Subcutaneous adipose tissue (tissue), 4 donors: ENCODE measurements around the gene SHISA7. TPM values are rescaled to one million over a fixed set of nuclear protein-coding genes. Genes with fewer than 3 reads are reported as not detected.

Experiments
- CTCF ChIP-seq: fragments of 450-650 bp; IDR thresholded peaks from one replicate; pipeline ENCODE4 v1.5.1; 2016; ENCODE audit warnings: low read depth, mild to moderate bottlenecking, control low read depth, antibody characterized with exemption, moderate library complexity
- total RNA-seq, 4 donors: library from RNA; depleted of rRNA; stranded (reverse); fragments of >200 nt; gene quantifications; one replicate each; pipeline ENCODE4 v1.1.0, GENCODE V29; 2016

SHISA7 gene
- total RNA-seq, 4 donors from 2014 or later = 0.16 TPM; not detected in 3

- TF ChIP-seq CTCF = no peak
Observed at GRCh38 chr19:55453511-55454260, 10.6 kb upstream of the SHISA7 start.

GRCh38 chr19:55452749-55453346, 9.7 kb upstream of the SHISA7 start:
- no peak for TF ChIP-seq CTCF

- TF ChIP-seq CTCF = no peak
Observed at GRCh38 chr19:55451965-55452748, 9.1 kb upstream of the SHISA7 start.

GRCh38 chr19:55451163-55451964, 8.3 kb upstream of the SHISA7 start:
- TF ChIP-seq CTCF = no peak

GRCh38 chr19:55449469-55449868, 6.4 kb upstream of the SHISA7 start:
- no peak for TF ChIP-seq CTCF

GRCh38 chr19:55447421-55448174, 4.5 kb upstream of the SHISA7 start:
- TF ChIP-seq CTCF = no peak
